ENCODE results near the gene CD248.

DNA sequence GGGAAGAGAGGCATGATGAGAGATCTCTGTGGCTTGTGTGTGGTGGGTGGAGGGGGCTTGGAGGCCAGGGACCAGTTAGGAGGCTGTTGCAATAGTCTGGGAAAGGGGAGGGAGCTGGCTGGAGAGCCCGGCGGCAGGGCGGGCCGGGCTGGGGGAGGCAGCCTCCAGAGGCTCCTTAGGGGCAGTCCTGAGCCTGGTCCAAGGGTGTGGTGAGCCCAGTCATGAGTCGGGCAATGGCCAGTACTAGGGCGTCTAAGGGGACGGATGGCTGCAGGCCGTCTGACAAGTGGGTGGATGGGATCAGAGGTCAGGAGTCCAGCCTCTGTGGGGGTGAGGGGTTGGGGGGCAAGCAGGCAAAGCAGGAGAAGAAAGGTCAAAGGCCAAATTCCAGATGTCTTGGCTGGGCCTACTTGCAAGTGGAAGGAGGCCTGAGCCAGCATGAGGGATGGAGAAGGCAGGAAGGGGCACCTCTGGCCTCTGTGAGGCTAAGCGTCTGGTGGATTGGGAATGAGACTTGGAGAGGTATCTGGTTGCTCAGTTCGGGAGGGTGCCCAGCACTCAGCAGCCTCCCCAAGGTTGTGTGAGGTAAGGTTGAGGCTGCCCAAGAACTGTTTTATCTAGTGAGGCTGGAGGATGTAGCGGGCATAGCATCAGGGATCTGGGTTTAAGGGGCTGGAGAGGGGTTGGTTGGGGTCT lies 6.0 kb upstream of the CD248 start:
- TF ChIP-seq, protein P1, sequence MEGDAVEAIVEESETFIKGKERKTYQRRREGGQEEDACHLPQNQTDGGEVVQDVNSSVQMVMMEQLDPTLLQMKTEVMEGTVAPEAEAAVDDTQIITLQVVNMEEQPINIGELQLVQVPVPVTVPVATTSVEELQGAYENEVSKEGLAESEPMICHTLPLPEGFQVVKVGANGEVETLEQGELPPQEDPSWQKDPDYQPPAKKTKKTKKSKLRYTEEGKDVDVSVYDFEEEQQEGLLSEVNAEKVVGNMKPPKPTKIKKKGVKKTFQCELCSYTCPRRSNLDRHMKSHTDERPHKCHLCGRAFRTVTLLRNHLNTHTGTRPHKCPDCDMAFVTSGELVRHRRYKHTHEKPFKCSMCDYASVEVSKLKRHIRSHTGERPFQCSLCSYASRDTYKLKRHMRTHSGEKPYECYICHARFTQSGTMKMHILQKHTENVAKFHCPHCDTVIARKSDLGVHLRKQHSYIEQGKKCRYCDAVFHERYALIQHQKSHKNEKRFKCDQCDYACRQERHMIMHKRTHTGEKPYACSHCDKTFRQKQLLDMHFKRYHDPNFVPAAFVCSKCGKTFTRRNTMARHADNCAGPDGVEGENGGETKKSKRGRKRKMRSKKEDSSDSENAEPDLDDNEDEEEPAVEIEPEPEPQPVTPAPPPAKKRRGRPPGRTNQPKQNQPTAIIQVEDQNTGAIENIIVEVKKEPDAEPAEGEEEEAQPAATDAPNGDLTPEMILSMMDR (conservative IDR thresholded peaks at IDR 0.05), result no peak
- no peak for TF ChIP-seq ZFX (IDR thresholded peaks at IDR 0.05)

Data from C4-2B (cell line).